Chondrocyte (in vitro differentiated cells): Measurements from ENCODE around the gene KLK12. TPM values are rescaled to one million over a fixed set of nuclear protein-coding genes. Genes with fewer than 3 reads are reported as not detected.

Experiments used
- DNase-seq: peaks from one replicate; pipeline ENCODE4 v3.0.0; 2021; ENCODE audit warnings: mixed read lengths, low spot score
- H3K27ac Mint-ChIP-seq: one replicate; pipeline ENCODE4 v1.8.0; 2021; ENCODE audit warnings: mild to moderate bottlenecking, moderate library complexity, mixed read lengths; ENCODE audit not compliant: unreplicated experiment
- H3K27me3 Mint-ChIP-seq: 2 replicates; pipeline ENCODE4 v1.8.0; 2021; ENCODE audit warnings: low read depth, mixed read lengths
- H3K36me3 Mint-ChIP-seq: 2 replicates; pipeline ENCODE4 v1.8.0; 2021; ENCODE audit warnings: low read depth, mixed read lengths
- H3K4me1 Mint-ChIP-seq: 2 replicates; pipeline ENCODE4 v1.8.0; 2021; ENCODE audit warnings: low read depth, mild to moderate bottlenecking, mixed read lengths
- H3K4me3 Mint-ChIP-seq: one replicate; pipeline ENCODE4 v1.8.0; 2021; ENCODE audit warnings: mild to moderate bottlenecking, moderate library complexity, mixed read lengths; ENCODE audit not compliant: unreplicated experiment
- H3K9me3 Mint-ChIP-seq: 2 replicates; pipeline ENCODE4 v1.8.0; 2021; ENCODE audit warnings: low read depth, mixed read lengths
- total RNA-seq: library from RNA; stranded (reverse); gene quantifications from 3 replicates; pipeline ENCODE4 v1.2.1, GENCODE V29; 2021
- TF ChIP-seq, protein P1 (sequence below): fragments of 200-600 bp; sonication (generic); IDR thresholded peaks from 2 replicates; pipeline ENCODE4 v1.5.0; 2021; ENCODE audit warnings: antibody characterized with exemption, mild to moderate bottlenecking, moderate library complexity

Gene KLK12
- total RNA-seq, 1 donor from 2014 or later: not detected

DNA sequence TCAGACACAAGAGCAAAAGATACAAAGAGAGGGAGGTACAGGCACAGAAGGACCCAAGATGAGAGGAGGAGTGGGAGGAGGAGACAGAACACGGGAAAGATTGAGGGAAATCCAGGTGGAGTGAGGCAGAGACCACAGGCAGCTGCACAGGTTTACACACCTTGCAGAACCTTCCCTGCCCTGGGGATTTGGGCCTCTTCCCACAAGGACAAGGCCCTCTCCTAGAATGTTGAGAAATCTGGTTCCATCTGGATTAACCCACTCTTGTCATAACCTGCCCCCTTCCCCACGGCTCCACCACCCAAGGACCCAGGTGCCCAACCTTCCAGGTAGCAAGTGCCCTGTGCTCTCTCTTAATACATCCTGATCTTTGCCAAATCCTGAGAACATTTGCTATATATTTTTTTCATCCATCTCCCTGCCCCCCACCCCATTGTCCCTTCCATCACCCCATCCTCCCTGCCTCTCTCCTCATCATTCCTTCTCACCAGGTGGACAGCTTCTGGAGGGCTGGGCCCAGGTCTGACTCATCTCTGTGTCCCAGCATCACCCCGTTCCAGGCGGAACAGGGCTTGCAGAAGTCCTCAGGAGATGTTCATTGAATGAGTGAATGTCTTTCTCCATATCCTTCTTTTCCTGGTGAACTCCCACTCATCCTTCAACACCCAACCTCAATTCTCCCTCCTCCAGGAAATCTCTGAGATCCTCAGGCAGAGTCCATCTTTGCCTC, 24.6 kb downstream of the KLK12 start:
- Mint-ChIP-seq H3K36me3 (no peaks in the 10 kb centered on the region), H3K9me3 (no peaks in the 10 kb centered on the region), H3K4me3 (no peak overlapping the region), H3K4me1 (no peaks in the 10 kb centered on the region), H3K27ac (no peak overlapping the region), H3K27me3 (peaks cover 36% of the 10 kb centered on the region)
- DNase-seq: no peak
- TF ChIP-seq, protein P1, sequence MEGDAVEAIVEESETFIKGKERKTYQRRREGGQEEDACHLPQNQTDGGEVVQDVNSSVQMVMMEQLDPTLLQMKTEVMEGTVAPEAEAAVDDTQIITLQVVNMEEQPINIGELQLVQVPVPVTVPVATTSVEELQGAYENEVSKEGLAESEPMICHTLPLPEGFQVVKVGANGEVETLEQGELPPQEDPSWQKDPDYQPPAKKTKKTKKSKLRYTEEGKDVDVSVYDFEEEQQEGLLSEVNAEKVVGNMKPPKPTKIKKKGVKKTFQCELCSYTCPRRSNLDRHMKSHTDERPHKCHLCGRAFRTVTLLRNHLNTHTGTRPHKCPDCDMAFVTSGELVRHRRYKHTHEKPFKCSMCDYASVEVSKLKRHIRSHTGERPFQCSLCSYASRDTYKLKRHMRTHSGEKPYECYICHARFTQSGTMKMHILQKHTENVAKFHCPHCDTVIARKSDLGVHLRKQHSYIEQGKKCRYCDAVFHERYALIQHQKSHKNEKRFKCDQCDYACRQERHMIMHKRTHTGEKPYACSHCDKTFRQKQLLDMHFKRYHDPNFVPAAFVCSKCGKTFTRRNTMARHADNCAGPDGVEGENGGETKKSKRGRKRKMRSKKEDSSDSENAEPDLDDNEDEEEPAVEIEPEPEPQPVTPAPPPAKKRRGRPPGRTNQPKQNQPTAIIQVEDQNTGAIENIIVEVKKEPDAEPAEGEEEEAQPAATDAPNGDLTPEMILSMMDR: no peak

- Mint-ChIP-seq H3K4me3 (no peak overlapping the region), H3K27ac (no peak overlapping the region), H3K4me1 (no peaks in the 10 kb centered on the region), H3K27me3 (peaks cover 30% of the 10 kb centered on the region), H3K9me3 (no peaks in the 10 kb centered on the region), H3K36me3 (no peaks in the 10 kb centered on the region)
- TF ChIP-seq, protein P1: no peak
- DNase-seq: no peak
Measured at GRCh38 chr19:51009061-51009891, 25.5 kb downstream of the KLK12 start.

DNA sequence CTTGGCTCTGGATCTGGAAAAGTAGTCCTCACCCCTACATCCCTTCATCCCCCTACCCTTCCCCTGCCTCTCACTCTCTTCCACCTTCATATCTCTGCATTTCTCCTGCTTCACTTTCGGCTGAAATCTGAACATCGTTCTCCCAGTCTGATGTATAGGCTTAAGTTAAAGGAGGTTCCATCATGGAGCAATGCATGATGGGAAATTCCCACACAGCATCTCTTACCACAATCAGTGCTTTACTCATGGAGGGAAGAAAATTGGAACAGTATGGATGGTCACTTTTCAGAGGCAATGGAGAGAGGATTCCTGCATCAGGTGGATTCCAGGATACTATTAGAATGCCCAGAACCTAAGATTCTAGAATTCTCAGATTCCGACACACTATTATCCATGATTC, 27.3 kb downstream of the KLK12 start:
- Mint-ChIP-seq H3K27ac (no peak overlapping the region), H3K4me1 (no peaks in the 10 kb centered on the region), H3K9me3 (no peaks in the 10 kb centered on the region), H3K36me3 (no peaks in the 10 kb centered on the region), H3K4me3 (no peak overlapping the region), H3K27me3 (peaks cover 28% of the 10 kb centered on the region)
- DNase-seq: no peak
- TF ChIP-seq, protein P1: no peak

DNA sequence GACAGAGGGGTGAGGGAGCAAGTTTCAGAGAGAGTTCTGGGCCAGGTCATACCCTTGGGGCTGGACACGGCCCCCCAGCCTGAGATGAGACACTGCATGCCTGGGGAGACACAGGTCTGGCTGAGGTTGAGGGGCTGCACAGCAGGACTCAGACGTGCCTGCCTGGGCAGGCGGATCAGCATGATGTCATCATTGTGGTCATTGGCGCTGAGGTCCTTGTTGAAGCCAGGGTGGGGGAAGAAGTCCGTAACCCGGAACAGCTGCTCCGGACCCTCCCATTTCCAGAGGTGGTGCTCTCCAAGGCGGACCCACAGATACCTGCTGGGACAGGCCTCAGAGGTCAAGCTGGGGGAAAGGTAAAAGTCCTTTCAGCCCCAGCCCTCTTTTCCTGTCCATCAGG, 28.4 kb downstream of the KLK12 start:
- Mint-ChIP-seq H3K4me3 (no peak overlapping the region), H3K9me3 (no peaks in the 10 kb centered on the region), H3K27ac (no peak overlapping the region), H3K27me3 (peaks cover 31% of the 10 kb centered on the region), H3K36me3 (no peaks in the 10 kb centered on the region), H3K4me1 (no peaks in the 10 kb centered on the region)
- DNase-seq: no peak
- TF ChIP-seq, protein P1: no peak

DNA sequence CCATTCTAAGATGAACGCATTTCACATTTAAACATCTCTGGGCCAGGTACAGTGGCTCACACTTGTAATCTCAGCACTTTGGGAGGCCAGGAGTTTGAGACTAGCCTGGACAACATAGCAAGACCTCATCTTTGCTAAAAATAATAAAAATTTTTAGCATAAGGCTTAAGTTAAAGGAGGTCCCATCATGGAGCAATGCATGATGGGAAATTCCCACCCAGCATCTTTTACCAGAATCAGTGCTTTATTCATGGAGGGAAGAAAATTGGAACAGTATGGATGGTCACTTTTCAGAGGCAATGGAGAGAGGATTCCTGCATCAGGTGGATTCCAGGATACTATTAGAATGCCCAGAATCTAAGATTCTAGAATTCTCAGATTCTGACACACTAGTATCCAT, 29.6 kb downstream of the KLK12 start:
- H3K27me3 Mint-ChIP-seq: peaks cover 29% of the 10 kb centered on the region
- no peak overlapping the region for H3K4me3 Mint-ChIP-seq
- no peaks in the 10 kb centered on the region for H3K36me3 Mint-ChIP-seq
- no peak for DNase-seq
- H3K9me3 Mint-ChIP-seq: no peaks in the 10 kb centered on the region
- TF ChIP-seq, protein P1: no peak
- H3K27ac Mint-ChIP-seq: no peak overlapping the region
- no peaks in the 10 kb centered on the region for H3K4me1 Mint-ChIP-seq
